ENCODE measurements around the gene SPTLC2. TPM values are rescaled to one million over a fixed set of nuclear protein-coding genes. Genes with fewer than 3 reads are reported as not detected.
"Not testable (repeated sequence)": the region's sequence is repeated elsewhere in the genome, so short reads cannot be mapped to it uniquely, and the experiment has no call there.

SPTLC2 gene
- total and polyA plus RNA-seq, 7 donors, result 2.4 to 9.0 (median 5.8) TPM

- Histone ChIP-seq H3K9me3 (no peaks in the 10 kb centered on the region), H3K4me3 (peak overlapping the region; percentile 64), H3K36me3 (ENCODE audit: insufficient read depth in 1 of 2, low read depth in 1 of 2) (no peaks in the 10 kb centered on the region), H3K4me1 (peaks cover 6% of the 10 kb centered on the region), H3K27me3 (ENCODE audit: insufficient read depth in 3 of 3, low read length in 2 of 3) (peaks cover 0 to 10% (median 0%) of the 10 kb centered on the region in 3 donors), H3K27ac (peak overlapping the region; percentile 67)
- DNase-seq, result no peak
- intact Hi-C loops (cut with DNase I), result no loop called here
- WGBS, 3 donors, result 64 to 70% (median 69%) methylated on average over 7 of the region's 7 CpGs
- peak in 1 of 4 donors; percentile 21 for ATAC-seq
- TF ChIP-seq, protein P1, sequence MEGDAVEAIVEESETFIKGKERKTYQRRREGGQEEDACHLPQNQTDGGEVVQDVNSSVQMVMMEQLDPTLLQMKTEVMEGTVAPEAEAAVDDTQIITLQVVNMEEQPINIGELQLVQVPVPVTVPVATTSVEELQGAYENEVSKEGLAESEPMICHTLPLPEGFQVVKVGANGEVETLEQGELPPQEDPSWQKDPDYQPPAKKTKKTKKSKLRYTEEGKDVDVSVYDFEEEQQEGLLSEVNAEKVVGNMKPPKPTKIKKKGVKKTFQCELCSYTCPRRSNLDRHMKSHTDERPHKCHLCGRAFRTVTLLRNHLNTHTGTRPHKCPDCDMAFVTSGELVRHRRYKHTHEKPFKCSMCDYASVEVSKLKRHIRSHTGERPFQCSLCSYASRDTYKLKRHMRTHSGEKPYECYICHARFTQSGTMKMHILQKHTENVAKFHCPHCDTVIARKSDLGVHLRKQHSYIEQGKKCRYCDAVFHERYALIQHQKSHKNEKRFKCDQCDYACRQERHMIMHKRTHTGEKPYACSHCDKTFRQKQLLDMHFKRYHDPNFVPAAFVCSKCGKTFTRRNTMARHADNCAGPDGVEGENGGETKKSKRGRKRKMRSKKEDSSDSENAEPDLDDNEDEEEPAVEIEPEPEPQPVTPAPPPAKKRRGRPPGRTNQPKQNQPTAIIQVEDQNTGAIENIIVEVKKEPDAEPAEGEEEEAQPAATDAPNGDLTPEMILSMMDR (IDR thresholded peaks at IDR 0.05), result no peak
Observed at GRCh38 chr14:77642407-77642806, 26.0 kb upstream of the SPTLC2 start.

GRCh38 chr14:77641534-77642341 is 25.3 kb upstream of the SPTLC2 start:
- Histone ChIP-seq H3K36me3 (ENCODE audit: insufficient read depth in 1 of 2, low read depth in 1 of 2) (no peaks in the 10 kb centered on the region), H3K4me1 (peaks cover 6% of the 10 kb centered on the region), H3K27ac (peak overlapping the region; percentile 67), H3K9me3 (no peaks in the 10 kb centered on the region), H3K27me3 (ENCODE audit: insufficient read depth in 3 of 3, low read length in 2 of 3) (peaks cover 0 to 10% (median 0%) of the 10 kb centered on the region in 3 donors), H3K4me3 (peak overlapping the region; percentile 64)
- intact Hi-C loops (cut with DNase I), result no loop called here
- TF ChIP-seq, protein P1 (IDR thresholded peaks at IDR 0.05), result no peak
- DNase-seq (peak; percentile 83 to 85), ATAC-seq (peak; percentile 42 to 89 (median 77))
- 12 to 14% (median 12%) methylated on average over 46 to 47 of the region's 47 CpGs for WGBS, 3 donors

- DNase-seq (no peak), ATAC-seq (peak in 2 of 4 donors; percentile 13 to 14)
- 75 to 81% (median 75%) methylated on average over 16 of the region's 16 CpGs for WGBS, 3 donors
- Histone ChIP-seq H3K27me3 (ENCODE audit: insufficient read depth in 3 of 3, low read length in 2 of 3) (peaks cover 0 to 10% (median 0%) of the 10 kb centered on the region in 3 donors), H3K4me3 (peak overlapping the region; percentile 64), H3K9me3 (no peaks in the 10 kb centered on the region), H3K4me1 (peaks cover 6% of the 10 kb centered on the region), H3K36me3 (ENCODE audit: insufficient read depth in 1 of 2, low read depth in 1 of 2) (no peaks in the 10 kb centered on the region), H3K27ac (peak overlapping the region; percentile 41)
- TF ChIP-seq, protein P1 (IDR thresholded peaks at IDR 0.05), result no peak
- intact Hi-C loops (cut with DNase I), result no loop called here
Observed at GRCh38 chr14:77640756-77641533, 24.5 kb upstream of the SPTLC2 start.

DNA sequence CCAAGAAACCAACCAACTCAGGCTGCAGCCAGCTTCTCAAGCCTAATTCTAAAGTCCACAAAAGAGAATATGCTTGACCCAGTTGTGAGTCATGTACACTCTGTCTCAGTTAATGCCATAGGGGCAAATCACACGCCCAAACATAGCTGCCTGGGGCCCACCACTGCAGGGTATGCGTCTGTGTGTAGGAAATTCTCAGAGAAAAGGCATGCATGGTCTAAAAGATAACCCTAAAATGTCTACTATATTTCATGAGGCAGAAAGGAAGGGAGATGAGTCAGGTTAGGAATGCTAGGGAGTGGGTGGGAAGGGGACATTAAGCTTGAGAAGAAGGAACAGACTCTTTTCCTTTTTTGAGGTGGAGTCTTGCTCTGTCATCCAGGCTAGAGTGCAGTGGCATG is 22.3 kb upstream of the SPTLC2 start:
- Histone ChIP-seq H3K4me1 (peaks cover 6% of the 10 kb centered on the region), H3K36me3 (ENCODE audit: insufficient read depth in 1 of 2, low read depth in 1 of 2) (no peaks in the 10 kb centered on the region), H3K4me3 (no peak overlapping the region), H3K27me3 (ENCODE audit: insufficient read depth in 3 of 3, low read length in 2 of 3) (peaks cover 0 to 10% (median 0%) of the 10 kb centered on the region in 3 donors), H3K9me3 (no peaks in the 10 kb centered on the region), H3K27ac (no peak overlapping the region)
- DNase-seq (no peak), ATAC-seq (no peak)
- TF ChIP-seq, protein P1 (IDR thresholded peaks at IDR 0.05), result no peak
- 63 to 70% (median 65%) methylated on average over 2 of the region's 2 CpGs for WGBS, 3 donors
- intact Hi-C loops (cut with DNase I), result no loop called here

GRCh38 chr14:77635869-77636268 is 19.4 kb upstream of the SPTLC2 start:
- H3K36me3 ChIP-seq (ENCODE audit: insufficient read depth in 1 of 2, low read depth in 1 of 2); H3K4me1 ChIP-seq; DNase-seq; H3K4me3 ChIP-seq; H3K27me3 ChIP-seq (ENCODE audit: insufficient read depth in 3 of 3, low read length in 2 of 3); ATAC-seq; intact Hi-C loops (cut with DNase I); H3K27ac ChIP-seq; H3K9me3 ChIP-seq: not testable (repeated sequence)
- WGBS, 3 donors, result 68 to 83% (median 82%) methylated on average over 4 of the region's 4 CpGs

GRCh38 chr14:77635466-77635865 is 19.0 kb upstream of the SPTLC2 start:
- H3K4me3 ChIP-seq; ATAC-seq; DNase-seq; H3K27ac ChIP-seq; H3K4me1 ChIP-seq; intact Hi-C loops (cut with DNase I); H3K27me3 ChIP-seq (ENCODE audit: insufficient read depth in 3 of 3, low read length in 2 of 3); H3K36me3 ChIP-seq (ENCODE audit: insufficient read depth in 1 of 2, low read depth in 1 of 2); H3K9me3 ChIP-seq: not testable (repeated sequence)
- 87 to 94% (median 89%) methylated on average over 8 of the region's 8 CpGs for WGBS, 3 donors

All from psoas muscle (tissue), 8 donors.